ENCODE results near the gene ZSWIM4. TPM values are rescaled to one million over a fixed set of nuclear protein-coding genes. Genes with fewer than 3 reads are reported as not detected.

The ZSWIM4 gene
- total and polyA plus RNA-seq, 2 experiments from 2014 or later, result 5.4 to 42.3 TPM

DNA sequence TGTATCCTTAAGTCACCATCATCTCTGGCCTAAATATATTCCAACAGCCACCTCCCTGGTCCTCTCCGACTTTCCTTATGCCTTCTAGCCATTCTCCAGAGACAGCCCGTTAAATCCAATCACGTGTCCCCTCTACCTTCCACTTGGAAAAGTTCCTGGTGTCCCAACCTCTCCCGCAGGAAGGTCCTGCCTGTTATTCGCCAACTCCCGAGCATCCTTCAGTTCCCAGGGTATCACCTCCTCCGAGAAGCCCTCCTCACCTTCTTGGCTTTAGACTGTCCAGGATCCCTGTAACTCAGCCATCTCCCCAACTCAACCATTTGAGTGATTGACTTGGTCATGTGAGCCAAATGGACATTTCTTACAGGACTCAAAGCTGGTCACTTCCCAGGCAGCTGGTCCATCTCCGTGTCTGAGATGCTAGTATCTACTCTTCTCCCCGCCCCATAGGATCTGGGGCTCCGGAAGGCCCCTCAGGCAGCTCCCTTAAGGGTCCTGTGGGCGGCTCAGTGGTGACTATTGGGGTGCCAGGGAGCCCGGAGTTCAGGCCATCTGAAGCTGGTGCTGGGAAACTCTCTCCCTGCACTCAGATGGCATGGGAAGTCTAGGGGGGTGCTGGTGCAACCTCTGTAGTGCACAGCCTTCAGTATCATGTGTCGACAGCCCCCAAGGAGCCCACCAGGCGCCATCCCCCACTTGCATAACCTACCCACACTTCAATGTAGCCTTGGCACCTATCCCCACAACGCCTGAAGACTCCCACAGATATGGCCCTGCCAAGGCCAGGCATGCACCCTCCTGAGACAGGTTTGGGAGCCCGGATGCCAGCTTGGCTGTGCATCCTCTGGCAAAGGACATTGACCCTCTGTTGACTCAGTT, 53.8 kb downstream of the ZSWIM4 start:
- H3K9me2 ChIP-seq (ENCODE audit: insufficient read depth), result no peaks in the 10 kb centered on the region
- DNase-seq (ENCODE audit: low spot score), result no peak
- peaks cover 31% of the 10 kb centered on the region for H3K4me1 Mint-ChIP-seq
- H3K27ac ChIP-seq (ENCODE audit: low read depth), result no peak overlapping the region
- peak overlapping the region; percentile 12; the same call in 2 of the 3 replicates for H3K4me3 Mint-ChIP-seq
- 0 out of 3 replicates have a peak, but pooled peaks cover 3% of the 10 kb centered on the region for H3K9me3 Mint-ChIP-seq
- no peaks in the 10 kb centered on the region for H3K79me2 ChIP-seq (replicated peaks; ENCODE audit: insufficient read depth)
- peaks cover 37% of the 10 kb centered on the region for H3K4me1 ChIP-seq (ENCODE audit: insufficient read depth)
- H3K4me3 ChIP-seq, result no peak overlapping the region
- ATAC-seq, result no peak
- TF ChIP-seq NANOG (IDR thresholded peaks at IDR 0.05; ENCODE audit: borderline replicate concordance), result no peak
- TF ChIP-seq CREB1 (CRISPR knock-in tag; IDR thresholded peaks at IDR 0.05; ENCODE audit: low read depth), result no peak
- TF ChIP-seq, protein P1, sequence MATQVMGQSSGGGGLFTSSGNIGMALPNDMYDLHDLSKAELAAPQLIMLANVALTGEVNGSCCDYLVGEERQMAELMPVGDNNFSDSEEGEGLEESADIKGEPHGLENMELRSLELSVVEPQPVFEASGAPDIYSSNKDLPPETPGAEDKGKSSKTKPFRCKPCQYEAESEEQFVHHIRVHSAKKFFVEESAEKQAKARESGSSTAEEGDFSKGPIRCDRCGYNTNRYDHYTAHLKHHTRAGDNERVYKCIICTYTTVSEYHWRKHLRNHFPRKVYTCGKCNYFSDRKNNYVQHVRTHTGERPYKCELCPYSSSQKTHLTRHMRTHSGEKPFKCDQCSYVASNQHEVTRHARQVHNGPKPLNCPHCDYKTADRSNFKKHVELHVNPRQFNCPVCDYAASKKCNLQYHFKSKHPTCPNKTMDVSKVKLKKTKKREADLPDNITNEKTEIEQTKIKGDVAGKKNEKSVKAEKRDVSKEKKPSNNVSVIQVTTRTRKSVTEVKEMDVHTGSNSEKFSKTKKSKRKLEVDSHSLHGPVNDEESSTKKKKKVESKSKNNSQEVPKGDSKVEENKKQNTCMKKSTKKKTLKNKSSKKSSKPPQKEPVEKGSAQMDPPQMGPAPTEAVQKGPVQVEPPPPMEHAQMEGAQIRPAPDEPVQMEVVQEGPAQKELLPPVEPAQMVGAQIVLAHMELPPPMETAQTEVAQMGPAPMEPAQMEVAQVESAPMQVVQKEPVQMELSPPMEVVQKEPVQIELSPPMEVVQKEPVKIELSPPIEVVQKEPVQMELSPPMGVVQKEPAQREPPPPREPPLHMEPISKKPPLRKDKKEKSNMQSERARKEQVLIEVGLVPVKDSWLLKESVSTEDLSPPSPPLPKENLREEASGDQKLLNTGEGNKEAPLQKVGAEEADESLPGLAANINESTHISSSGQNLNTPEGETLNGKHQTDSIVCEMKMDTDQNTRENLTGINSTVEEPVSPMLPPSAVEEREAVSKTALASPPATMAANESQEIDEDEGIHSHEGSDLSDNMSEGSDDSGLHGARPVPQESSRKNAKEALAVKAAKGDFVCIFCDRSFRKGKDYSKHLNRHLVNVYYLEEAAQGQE (IDR thresholded peaks at IDR 0.05; ENCODE audit: unreplicated experiment), result no peak
- TF ChIP-seq EZH2 (IDR thresholded peaks at IDR 0.05; ENCODE audit: low read depth, unreplicated experiment), result no peak
- no peak for TF ChIP-seq ZNF331 (CRISPR knock-in tag; IDR thresholded peaks at IDR 0.05; ENCODE audit: low read depth)
- no peak for TF ChIP-seq POLR2AphosphoS5 (IDR thresholded peaks at IDR 0.05; ENCODE audit: low read depth)
- TF ChIP-seq JUNB (IDR thresholded peaks at IDR 0.05; ENCODE audit: unreplicated experiment), result no peak
- no peak for TF ChIP-seq STAT1 (IDR thresholded peaks at IDR 0.05; ENCODE audit: unreplicated experiment)
- TF ChIP-seq, protein P2, sequence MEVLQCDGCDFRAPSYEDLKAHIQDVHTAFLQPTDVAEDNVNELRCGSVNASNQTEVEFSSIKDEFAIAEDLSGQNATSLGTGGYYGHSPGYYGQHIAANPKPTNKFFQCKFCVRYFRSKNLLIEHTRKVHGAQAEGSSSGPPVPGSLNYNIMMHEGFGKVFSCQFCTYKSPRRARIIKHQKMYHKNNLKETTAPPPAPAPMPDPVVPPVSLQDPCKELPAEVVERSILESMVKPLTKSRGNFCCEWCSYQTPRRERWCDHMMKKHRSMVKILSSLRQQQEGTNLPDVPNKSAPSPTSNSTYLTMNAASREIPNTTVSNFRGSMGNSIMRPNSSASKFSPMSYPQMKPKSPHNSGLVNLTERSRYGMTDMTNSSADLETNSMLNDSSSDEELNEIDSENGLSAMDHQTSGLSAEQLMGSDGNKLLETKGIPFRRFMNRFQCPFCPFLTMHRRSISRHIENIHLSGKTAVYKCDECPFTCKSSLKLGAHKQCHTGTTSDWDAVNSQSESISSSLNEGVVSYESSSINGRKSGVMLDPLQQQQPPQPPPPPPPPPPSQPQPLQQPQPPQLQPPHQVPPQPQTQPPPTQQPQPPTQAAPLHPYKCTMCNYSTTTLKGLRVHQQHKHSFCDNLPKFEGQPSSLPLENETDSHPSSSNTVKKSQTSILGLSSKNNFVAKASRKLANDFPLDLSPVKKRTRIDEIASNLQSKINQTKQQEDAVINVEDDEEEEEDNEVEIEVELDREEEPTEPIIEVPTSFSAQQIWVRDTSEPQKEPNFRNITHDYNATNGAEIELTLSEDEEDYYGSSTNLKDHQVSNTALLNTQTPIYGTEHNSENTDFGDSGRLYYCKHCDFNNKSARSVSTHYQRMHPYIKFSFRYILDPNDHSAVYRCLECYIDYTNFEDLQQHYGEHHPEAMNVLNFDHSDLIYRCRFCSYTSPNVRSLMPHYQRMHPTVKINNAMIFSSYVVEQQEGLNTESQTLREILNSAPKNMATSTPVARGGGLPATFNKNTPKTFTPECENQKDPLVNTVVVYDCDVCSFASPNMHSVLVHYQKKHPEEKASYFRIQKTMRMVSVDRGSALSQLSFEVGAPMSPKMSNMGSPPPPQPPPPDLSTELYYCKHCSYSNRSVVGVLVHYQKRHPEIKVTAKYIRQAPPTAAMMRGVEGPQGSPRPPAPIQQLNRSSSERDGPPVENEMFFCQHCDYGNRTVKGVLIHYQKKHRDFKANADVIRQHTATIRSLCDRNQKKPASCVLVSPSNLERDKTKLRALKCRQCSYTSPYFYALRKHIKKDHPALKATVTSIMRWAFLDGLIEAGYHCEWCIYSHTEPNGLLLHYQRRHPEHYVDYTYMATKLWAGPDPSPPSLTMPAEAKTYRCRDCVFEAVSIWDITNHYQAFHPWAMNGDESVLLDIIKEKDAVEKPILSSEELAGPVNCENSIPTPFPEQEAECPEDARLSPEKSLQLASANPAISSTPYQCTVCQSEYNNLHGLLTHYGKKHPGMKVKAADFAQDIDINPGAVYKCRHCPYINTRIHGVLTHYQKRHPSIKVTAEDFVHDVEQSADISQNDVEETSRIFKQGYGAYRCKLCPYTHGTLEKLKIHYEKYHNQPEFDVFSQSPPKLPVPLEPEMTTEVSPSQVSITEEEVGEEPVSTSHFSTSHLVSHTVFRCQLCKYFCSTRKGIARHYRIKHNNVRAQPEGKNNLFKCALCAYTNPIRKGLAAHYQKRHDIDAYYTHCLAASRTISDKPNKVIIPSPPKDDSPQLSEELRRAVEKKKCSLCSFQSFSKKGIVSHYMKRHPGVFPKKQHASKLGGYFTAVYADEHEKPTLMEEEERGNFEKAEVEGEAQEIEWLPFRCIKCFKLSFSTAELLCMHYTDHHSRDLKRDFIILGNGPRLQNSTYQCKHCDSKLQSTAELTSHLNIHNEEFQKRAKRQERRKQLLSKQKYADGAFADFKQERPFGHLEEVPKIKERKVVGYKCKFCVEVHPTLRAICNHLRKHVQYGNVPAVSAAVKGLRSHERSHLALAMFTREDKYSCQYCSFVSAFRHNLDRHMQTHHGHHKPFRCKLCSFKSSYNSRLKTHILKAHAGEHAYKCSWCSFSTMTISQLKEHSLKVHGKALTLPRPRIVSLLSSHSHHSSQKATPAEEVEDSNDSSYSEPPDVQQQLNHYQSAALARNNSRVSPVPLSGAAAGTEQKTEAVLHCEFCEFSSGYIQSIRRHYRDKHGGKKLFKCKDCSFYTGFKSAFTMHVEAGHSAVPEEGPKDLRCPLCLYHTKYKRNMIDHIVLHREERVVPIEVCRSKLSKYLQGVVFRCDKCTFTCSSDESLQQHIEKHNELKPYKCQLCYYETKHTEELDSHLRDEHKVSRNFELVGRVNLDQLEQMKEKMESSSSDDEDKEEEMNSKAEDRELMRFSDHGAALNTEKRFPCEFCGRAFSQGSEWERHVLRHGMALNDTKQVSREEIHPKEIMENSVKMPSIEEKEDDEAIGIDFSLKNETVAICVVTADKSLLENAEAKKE (CRISPR knock-in tag; IDR thresholded peaks at IDR 0.05), result no peak
- TF ChIP-seq, protein P3, sequence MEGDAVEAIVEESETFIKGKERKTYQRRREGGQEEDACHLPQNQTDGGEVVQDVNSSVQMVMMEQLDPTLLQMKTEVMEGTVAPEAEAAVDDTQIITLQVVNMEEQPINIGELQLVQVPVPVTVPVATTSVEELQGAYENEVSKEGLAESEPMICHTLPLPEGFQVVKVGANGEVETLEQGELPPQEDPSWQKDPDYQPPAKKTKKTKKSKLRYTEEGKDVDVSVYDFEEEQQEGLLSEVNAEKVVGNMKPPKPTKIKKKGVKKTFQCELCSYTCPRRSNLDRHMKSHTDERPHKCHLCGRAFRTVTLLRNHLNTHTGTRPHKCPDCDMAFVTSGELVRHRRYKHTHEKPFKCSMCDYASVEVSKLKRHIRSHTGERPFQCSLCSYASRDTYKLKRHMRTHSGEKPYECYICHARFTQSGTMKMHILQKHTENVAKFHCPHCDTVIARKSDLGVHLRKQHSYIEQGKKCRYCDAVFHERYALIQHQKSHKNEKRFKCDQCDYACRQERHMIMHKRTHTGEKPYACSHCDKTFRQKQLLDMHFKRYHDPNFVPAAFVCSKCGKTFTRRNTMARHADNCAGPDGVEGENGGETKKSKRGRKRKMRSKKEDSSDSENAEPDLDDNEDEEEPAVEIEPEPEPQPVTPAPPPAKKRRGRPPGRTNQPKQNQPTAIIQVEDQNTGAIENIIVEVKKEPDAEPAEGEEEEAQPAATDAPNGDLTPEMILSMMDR (conservative IDR thresholded peaks at IDR 0.05; ENCODE audit: low read depth in 2 of 2), result no peak
- H3K27me3 Mint-ChIP-seq (ENCODE audit: insufficient read depth, low read depth, poor library complexity), result peaks cover 22% of the 10 kb centered on the region
- no peaks in the 10 kb centered on the region for H3K27me3 ChIP-seq (ENCODE audit: insufficient read depth)
- H3F3A ChIP-seq (replicated peaks; ENCODE audit: low read depth), result peaks cover 34% of the 10 kb centered on the region
- no peaks in the 10 kb centered on the region for H4K20me1 ChIP-seq (replicated peaks; ENCODE audit: insufficient read depth)
- 0 out of 2 replicates have a peak overlapping the region, but pooled peaks have one; percentile 51 for H3K4me2 ChIP-seq
- no peak overlapping the region for H2AFZ ChIP-seq
- no peaks in the 10 kb centered on the region; the same call in 2 of the 3 replicates for H3K36me3 Mint-ChIP-seq (ENCODE audit: low read depth)
- H3K27ac Mint-ChIP-seq, result 0 out of 2 replicates have a peak overlapping the region, but pooled peaks have one; percentile 25
- H3K36me3 ChIP-seq (ENCODE audit: insufficient read depth), result no peaks in the 10 kb centered on the region

Data from GM23338 (cell line).